ENCODE results near the gene ATP2A1.
"Not testable (repeated sequence)": the region's sequence is repeated elsewhere in the genome, so short reads cannot be mapped to it uniquely, and the experiment has no call there.

Gene ATP2A1

DNA sequence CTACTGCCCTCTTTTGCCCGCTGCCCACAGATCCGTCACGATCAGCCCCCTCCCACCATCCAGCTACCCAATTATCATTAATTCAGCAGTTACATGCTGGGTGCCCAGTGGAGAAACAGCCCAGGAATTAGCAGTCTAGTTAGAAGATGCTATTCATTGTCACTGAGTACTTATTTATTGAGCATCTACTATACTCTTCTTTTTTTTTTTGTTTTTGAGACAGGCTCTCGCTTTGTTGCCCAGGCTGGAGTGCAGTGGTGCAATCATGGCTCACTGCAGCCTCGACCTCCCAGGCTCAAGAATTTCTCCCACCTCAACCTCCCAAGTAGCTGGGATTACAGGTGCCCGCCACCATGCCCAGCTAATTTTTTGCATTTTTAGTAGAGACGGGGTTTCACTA, 61.5 kb downstream of the ATP2A1 start:
- not testable (repeated sequence) for DNase-seq

GRCh38 chr16:28943281-28943680, 65.0 kb downstream of the ATP2A1 start:
- DNase-seq: peak; percentile 23

DNA sequence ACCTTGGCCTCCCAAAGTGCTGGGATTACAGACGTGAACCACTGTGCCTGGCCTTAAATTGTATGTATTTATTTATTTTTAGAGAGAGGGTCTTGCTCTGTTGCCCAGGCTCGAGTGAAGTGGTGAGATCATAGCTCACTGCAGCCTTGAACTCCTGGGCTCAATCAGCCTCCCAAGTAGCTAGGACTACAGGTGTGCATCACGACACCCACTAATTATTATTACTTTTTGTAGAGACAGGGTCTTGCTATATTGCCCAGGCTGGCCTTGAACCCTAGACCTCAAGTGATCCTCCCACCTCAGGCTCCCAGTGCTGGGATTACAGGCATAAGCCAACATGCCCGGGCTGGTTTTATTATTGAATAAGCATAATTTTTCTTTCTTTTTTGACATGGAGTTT, 68.4 kb downstream of the ATP2A1 start:
- no peak for DNase-seq

GRCh38 chr16:28950648-28951409, 72.5 kb downstream of the ATP2A1 start, which contains the start of gene NFATC2IP:
Gene NFATC2IP (plus strand): TSS chr16:28950937. CDS start chr16:28951012, 75 bp downstream.
- peak; percentile 99 for DNase-seq

GRCh38 chr16:28951410-28951943, 73.2 kb downstream of the ATP2A1 start:
- DNase-seq: no peak

Data from NCI-H2171 (cell line).